Inflammatory macrophage treated with lipopolysaccharide for 1 hour (primary cell): ENCODE data around the gene EIF5AL1.
A peak's percentile ranks its signal among the peaks of the same experiment; 100 is the strongest.
"Not testable (repeated sequence)": the region's sequence is repeated elsewhere in the genome, so short reads cannot be mapped to it uniquely, and the experiment has no call there.

Source experiments
- DNase-seq, 2 donors: peaks; one replicate each; pipeline ENCODE4 v3.0.0-alpha.2; 2020 to 2022

The EIF5AL1 gene

GRCh38 chr10:79488336-79488735 is 24.0 kb upstream of the EIF5AL1 start:
- peak; percentile 8 to 22 for DNase-seq

- DNase-seq: no peak
Observed at GRCh38 chr10:79488870-79489269, 23.5 kb upstream of the EIF5AL1 start.

- DNase-seq: no peak
Observed at GRCh38 chr10:79490400-79491142, 21.8 kb upstream of the EIF5AL1 start.

GRCh38 chr10:79491143-79491835 is 21.0 kb upstream of the EIF5AL1 start:
- peak; percentile 60 to 63 for DNase-seq

- DNase-seq: no peak
Observed at GRCh38 chr10:79492256-79492655, 20.1 kb upstream of the EIF5AL1 start.

GRCh38 chr10:79492839-79493238 is 19.5 kb upstream of the EIF5AL1 start:
- DNase-seq: no peak

GRCh38 chr10:79493806-79494205 is 18.5 kb upstream of the EIF5AL1 start:
- DNase-seq: no peak

GRCh38 chr10:79494871-79495705 is 17.2 kb upstream of the EIF5AL1 start:
- DNase-seq: no peak

GRCh38 chr10:79495791-79496190 is 16.5 kb upstream of the EIF5AL1 start:
- DNase-seq: no peak

GRCh38 chr10:79496896-79497295 is 15.4 kb upstream of the EIF5AL1 start:
- DNase-seq: no peak

GRCh38 chr10:79498291-79498829 is 14.0 kb upstream of the EIF5AL1 start:
- no peak for DNase-seq

- no peak for DNase-seq
Observed at GRCh38 chr10:79502561-79503309, 9.6 kb upstream of the EIF5AL1 start.

- DNase-seq: not testable (repeated sequence)
Observed at GRCh38 chr10:79503787-79504186, 8.5 kb upstream of the EIF5AL1 start.

- DNase-seq: not testable (repeated sequence)
Observed at GRCh38 chr10:79504483-79504882, 7.8 kb upstream of the EIF5AL1 start.

- not testable (repeated sequence) for DNase-seq
Observed at GRCh38 chr10:79505328-79505727, 7.0 kb upstream of the EIF5AL1 start.

- DNase-seq: no peak
Observed at GRCh38 chr10:79505829-79506228, 6.5 kb upstream of the EIF5AL1 start.

GRCh38 chr10:79507440-79508167 is 4.7 kb upstream of the EIF5AL1 start:
- no peak for DNase-seq

GRCh38 chr10:79508245-79508644 is 4.1 kb upstream of the EIF5AL1 start:
- not testable (repeated sequence) for DNase-seq

GRCh38 chr10:79509306-79509933 is 2.9 kb upstream of the EIF5AL1 start:
- DNase-seq: not testable (repeated sequence)

- DNase-seq: peak; percentile 29 to 46
Observed at GRCh38 chr10:79509934-79510508, 2.3 kb upstream of the EIF5AL1 start.
